HepG2 (cell line): ENCODE measurements around the gene CAPN12. TPM values are rescaled to one million over a fixed set of nuclear protein-coding genes. Genes with fewer than 3 reads are reported as not detected.
A peak's percentile ranks its signal among the peaks of the same experiment; 100 is the strongest.

Source experiments
- HCFC1 ChIP-seq: fragments of 150-350 bp; IDR thresholded peaks from 2 replicates; pipeline ENCODE4 v1.6.1; 2014; ENCODE audit warnings: low read depth, low read length
- HOXA7 ChIP-seq: sonication (generic); formaldehyde crosslinking; IDR thresholded peaks from 2 replicates; pipeline ENCODE4 v1.8.1; 2022; ENCODE audit warnings: mild to moderate bottlenecking, missing genetic modification reagents, moderate library complexity
- JUNB ChIP-seq: sonication (generic); formaldehyde crosslinking; IDR thresholded peaks from 2 replicates; pipeline ENCODE4 v1.8.0; 2022; ENCODE audit warnings: missing genetic modification reagents, mild to moderate bottlenecking, borderline replicate concordance
- KAT7 ChIP-seq: IDR thresholded peaks from 2 replicates; pipeline ENCODE4 v1.6.1; 2018; ENCODE audit warnings: borderline replicate concordance, missing compliant biosample characterization
- PRPF4 ChIP-seq: fragments of 200-400 bp; formaldehyde crosslinking; IDR thresholded peaks from 2 replicates; pipeline ENCODE4 v1.6.1; 2016; ENCODE audit warnings: low read length, low read depth; ENCODE audit not compliant: poor library complexity, severe bottlenecking
- REPIN1 ChIP-seq: sonication (generic); formaldehyde crosslinking; IDR thresholded peaks from 2 replicates; pipeline ENCODE4 v1.8.0; 2022; ENCODE audit warnings: missing genetic modification reagents, low read depth, mild to moderate bottlenecking, borderline replicate concordance
- SRSF1 ChIP-seq: fragments of 200-400 bp; formaldehyde crosslinking; optimal IDR thresholded peaks from 2 replicates; pipeline ENCODE3; 2017; ENCODE audit warnings: mild to moderate bottlenecking, low read depth, low read length, moderate library complexity
- ZBTB7B ChIP-seq: sonication (generic); formaldehyde crosslinking; IDR thresholded peaks from 2 replicates; pipeline ENCODE4 v1.4.0; 2020; ENCODE audit warnings: missing genetic modification reagents
- ZFP36L1 ChIP-seq: sonication (generic); formaldehyde crosslinking; IDR thresholded peaks from 2 replicates; pipeline ENCODE4 v1.8.0; 2022; ENCODE audit warnings: mild to moderate bottlenecking, missing genetic modification reagents, moderate library complexity
- ZNF17 ChIP-seq: sonication (generic); formaldehyde crosslinking; IDR thresholded peaks from 2 replicates; pipeline ENCODE4 v1.5.0; 2020; ENCODE audit warnings: mild to moderate bottlenecking, missing genetic modification reagents
- ZNF749 ChIP-seq: sonication (generic); formaldehyde crosslinking; IDR thresholded peaks from 2 replicates; pipeline ENCODE4 v1.8.0; 2022; ENCODE audit warnings: mild to moderate bottlenecking, missing genetic modification reagents, moderate library complexity, borderline replicate concordance
- ZNF768 ChIP-seq: sonication (generic); formaldehyde crosslinking; IDR thresholded peaks from 2 replicates; pipeline ENCODE4 v1.4.0; 2020; ENCODE audit warnings: missing genetic modification reagents
- ZSCAN21 ChIP-seq: sonication (generic); formaldehyde crosslinking; IDR thresholded peaks from 2 replicates; pipeline ENCODE4 v1.8.0; 2022; ENCODE audit warnings: mild to moderate bottlenecking, missing genetic modification reagents, moderate library complexity, borderline replicate concordance
- ZSCAN29 ChIP-seq: sonication (generic); formaldehyde crosslinking; conservative IDR thresholded peaks from 2 replicates; pipeline ENCODE4 v1.4.0; 2020; ENCODE audit warnings: mild to moderate bottlenecking, missing genetic modification reagents
- polyA plus RNA-seq, 8 experiments: library from polyadenylated mRNA; depleted of rRNA in 3 of 8; stranded (reverse) in 7 of 8; unstranded in 1 of 8; fragments of >200 nt; fragmentation: Illumina TruSeq in 4 of 8; extraction: Trizol in 4 of 8; gene quantifications; 2 replicates each; pipeline versions ENCODE4 v1.2.1 to v1.2.3, GENCODE V29; 2011 to 2016; ENCODE audit warnings: low read depth in 4 of 8, missing spikeins in 1 of 8, mixed read lengths in 1 of 8; ENCODE audit not compliant: insufficient read depth in 1 of 8
- total RNA-seq, 5 experiments: library from RNA; depleted of rRNA; stranded (reverse); fragments of >200 nt; fragmentation: Illumina TruSeq; extraction: Trizol; gene quantifications; 2 replicates each; pipeline ENCODE4 v1.2.3, GENCODE V29; 2016; ENCODE audit warnings: low read depth in 1 of 5
- TF ChIP-seq, protein P1 (sequence below): sonication (generic); formaldehyde crosslinking; IDR thresholded peaks from 2 replicates; pipeline ENCODE4 v1.5.0; 2020; ENCODE audit warnings: mild to moderate bottlenecking, missing genetic modification reagents
- TF ChIP-seq, protein P2 (sequence below): sonication (generic); formaldehyde crosslinking; IDR thresholded peaks from 2 replicates; pipeline ENCODE4 v1.4.0; 2020; ENCODE audit warnings: mild to moderate bottlenecking, low read depth, missing genetic modification reagents
- TF ChIP-seq, protein P3 (sequence below): sonication (generic); formaldehyde crosslinking; IDR thresholded peaks from 2 replicates; pipeline ENCODE4 v1.9.0; 2021; ENCODE audit warnings: mild to moderate bottlenecking, missing genetic modification reagents
- TF ChIP-seq, protein P4 (sequence below): sonication (generic); formaldehyde crosslinking; IDR thresholded peaks from 2 replicates; pipeline ENCODE4 v1.5.0; 2020; ENCODE audit warnings: missing genetic modification reagents

CAPN12 gene
- total and polyA plus RNA-seq, 2 of the 13 experiments (the other 11 are each of a cell fraction or from before 2014, with no cell fraction given) = 1.6 to 13.6 TPM

DNA sequence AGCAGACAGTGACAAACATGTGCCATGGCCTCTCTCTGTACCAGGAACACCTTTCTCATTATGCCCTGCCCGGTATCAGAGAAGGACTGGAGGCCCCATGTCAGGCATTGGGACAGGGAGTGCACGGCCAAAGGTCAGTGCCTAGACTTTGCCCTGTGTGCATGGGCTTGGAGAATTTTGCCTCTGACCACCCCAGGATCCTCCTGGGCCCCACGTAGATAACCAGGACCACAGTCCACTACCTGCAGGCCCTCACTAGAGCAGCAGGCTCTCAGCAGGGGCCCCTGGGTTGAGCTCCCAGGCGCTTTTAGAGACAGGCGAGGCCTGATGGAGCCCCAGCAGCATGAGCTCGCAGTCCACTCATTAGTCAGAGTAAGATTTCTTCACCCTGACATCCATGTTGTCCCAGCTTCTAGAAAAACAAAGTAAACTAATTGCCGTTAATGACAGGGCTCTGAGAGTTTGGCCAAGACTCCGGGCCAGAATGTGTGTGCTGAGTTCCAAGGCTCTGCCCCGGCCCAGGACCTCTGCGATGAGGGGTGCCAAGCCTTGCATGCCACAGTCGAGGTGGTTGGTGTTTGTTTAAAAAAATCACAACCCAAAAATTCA is 42.7 kb downstream of the CAPN12 start (continued):
- TF ChIP-seq, protein P1, sequence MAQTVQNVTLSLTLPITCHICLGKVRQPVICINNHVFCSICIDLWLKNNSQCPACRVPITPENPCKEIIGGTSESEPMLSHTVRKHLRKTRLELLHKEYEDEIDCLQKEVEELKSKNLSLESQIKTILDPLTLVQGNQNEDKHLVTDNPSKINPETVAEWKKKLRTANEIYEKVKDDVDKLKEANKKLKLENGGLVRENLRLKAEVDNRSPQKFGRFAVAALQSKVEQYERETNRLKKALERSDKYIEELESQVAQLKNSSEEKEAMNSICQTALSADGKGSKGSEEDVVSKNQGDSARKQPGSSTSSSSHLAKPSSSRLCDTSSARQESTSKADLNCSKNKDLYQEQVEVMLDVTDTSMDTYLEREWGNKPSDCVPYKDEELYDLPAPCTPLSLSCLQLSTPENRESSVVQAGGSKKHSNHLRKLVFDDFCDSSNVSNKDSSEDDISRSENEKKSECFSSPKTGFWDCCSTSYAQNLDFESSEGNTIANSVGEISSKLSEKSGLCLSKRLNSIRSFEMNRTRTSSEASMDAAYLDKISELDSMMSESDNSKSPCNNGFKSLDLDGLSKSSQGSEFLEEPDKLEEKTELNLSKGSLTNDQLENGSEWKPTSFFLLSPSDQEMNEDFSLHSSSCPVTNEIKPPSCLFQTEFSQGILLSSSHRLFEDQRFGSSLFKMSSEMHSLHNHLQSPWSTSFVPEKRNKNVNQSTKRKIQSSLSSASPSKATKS (CRISPR knock-in tag) = no peak
- TF ChIP-seq REPIN1 (CRISPR knock-in tag) = peak; percentile 40; the same call in 1 of the 2 replicates
- TF ChIP-seq ZNF768 (CRISPR knock-in tag) = no peak
- TF ChIP-seq HCFC1 = no peak
- no peak for TF ChIP-seq ZNF17 (CRISPR knock-in tag)
- peak; percentile 74; the same call in 1 of the 2 replicates for TF ChIP-seq ZSCAN21 (CRISPR knock-in tag)
- no peak for TF ChIP-seq HOXA7
- no peak for TF ChIP-seq KAT7
- TF ChIP-seq, protein P2, sequence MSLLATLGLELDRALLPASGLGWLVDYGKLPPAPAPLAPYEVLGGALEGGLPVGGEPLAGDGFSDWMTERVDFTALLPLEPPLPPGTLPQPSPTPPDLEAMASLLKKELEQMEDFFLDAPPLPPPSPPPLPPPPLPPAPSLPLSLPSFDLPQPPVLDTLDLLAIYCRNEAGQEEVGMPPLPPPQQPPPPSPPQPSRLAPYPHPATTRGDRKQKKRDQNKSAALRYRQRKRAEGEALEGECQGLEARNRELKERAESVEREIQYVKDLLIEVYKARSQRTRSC (CRISPR knock-in tag) = no peak
- peak; percentile 96 for TF ChIP-seq ZBTB7B
- TF ChIP-seq ZFP36L1 (CRISPR knock-in tag) = 0 out of 2 replicates have a peak, but pooled peaks have one; percentile 78
- no peak for TF ChIP-seq PRPF4
- TF ChIP-seq, protein P3, sequence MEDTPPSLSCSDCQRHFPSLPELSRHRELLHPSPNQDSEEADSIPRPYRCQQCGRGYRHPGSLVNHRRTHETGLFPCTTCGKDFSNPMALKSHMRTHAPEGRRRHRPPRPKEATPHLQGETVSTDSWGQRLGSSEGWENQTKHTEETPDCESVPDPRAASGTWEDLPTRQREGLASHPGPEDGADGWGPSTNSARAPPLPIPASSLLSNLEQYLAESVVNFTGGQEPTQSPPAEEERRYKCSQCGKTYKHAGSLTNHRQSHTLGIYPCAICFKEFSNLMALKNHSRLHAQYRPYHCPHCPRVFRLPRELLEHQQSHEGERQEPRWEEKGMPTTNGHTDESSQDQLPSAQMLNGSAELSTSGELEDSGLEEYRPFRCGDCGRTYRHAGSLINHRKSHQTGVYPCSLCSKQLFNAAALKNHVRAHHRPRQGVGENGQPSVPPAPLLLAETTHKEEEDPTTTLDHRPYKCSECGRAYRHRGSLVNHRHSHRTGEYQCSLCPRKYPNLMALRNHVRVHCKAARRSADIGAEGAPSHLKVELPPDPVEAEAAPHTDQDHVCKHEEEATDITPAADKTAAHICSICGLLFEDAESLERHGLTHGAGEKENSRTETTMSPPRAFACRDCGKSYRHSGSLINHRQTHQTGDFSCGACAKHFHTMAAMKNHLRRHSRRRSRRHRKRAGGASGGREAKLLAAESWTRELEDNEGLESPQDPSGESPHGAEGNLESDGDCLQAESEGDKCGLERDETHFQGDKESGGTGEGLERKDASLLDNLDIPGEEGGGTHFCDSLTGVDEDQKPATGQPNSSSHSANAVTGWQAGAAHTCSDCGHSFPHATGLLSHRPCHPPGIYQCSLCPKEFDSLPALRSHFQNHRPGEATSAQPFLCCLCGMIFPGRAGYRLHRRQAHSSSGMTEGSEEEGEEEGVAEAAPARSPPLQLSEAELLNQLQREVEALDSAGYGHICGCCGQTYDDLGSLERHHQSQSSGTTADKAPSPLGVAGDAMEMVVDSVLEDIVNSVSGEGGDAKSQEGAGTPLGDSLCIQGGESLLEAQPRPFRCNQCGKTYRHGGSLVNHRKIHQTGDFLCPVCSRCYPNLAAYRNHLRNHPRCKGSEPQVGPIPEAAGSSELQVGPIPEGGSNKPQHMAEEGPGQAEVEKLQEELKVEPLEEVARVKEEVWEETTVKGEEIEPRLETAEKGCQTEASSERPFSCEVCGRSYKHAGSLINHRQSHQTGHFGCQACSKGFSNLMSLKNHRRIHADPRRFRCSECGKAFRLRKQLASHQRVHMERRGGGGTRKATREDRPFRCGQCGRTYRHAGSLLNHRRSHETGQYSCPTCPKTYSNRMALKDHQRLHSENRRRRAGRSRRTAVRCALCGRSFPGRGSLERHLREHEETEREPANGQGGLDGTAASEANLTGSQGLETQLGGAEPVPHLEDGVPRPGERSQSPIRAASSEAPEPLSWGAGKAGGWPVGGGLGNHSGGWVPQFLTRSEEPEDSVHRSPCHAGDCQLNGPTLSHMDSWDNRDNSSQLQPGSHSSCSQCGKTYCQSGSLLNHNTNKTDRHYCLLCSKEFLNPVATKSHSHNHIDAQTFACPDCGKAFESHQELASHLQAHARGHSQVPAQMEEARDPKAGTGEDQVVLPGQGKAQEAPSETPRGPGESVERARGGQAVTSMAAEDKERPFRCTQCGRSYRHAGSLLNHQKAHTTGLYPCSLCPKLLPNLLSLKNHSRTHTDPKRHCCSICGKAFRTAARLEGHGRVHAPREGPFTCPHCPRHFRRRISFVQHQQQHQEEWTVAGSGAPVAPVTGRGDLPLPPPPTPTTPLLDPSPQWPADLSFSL (CRISPR knock-in tag) = no peak; the same call in 1 of the 2 replicates
- TF ChIP-seq JUNB (CRISPR knock-in tag) = no peak
- TF ChIP-seq, protein P4, sequence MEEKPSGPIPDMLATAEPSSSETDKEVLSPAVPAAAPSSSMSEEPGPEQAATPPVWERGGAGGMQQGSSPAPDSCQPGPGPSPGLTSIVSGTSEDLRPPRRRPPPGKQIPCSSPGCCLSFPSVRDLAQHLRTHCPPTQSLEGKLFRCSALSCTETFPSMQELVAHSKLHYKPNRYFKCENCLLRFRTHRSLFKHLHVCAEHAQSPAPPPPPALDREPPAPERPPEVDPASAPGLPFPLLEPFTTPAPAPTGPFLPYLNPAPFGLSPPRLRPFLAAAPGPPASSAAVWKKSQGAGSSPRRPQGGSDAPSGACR (CRISPR knock-in tag) = peak; percentile 85
- TF ChIP-seq ZSCAN29 (CRISPR knock-in tag) = no peak; the same call in 1 of the 2 replicates
- TF ChIP-seq ZNF749 (CRISPR knock-in tag) = 0 out of 2 replicates have a peak, but pooled peaks have one; percentile 46
- no peak for TF ChIP-seq SRSF1
